ENCODE measurements around the gene PLEKHH1.
"Not testable (repeated sequence)": the region's sequence is repeated elsewhere in the genome, so short reads cannot be mapped to it uniquely, and the experiment has no call there.

The PLEKHH1 gene

GRCh38 chr14:67536087-67536486, 3.0 kb downstream of the PLEKHH1 start:
- DNase-seq, result no peak

GRCh38 chr14:67537736-67538135, 4.6 kb downstream of the PLEKHH1 start:
- no peak for DNase-seq

GRCh38 chr14:67538501-67538900, 5.4 kb downstream of the PLEKHH1 start:
- DNase-seq, result no peak

GRCh38 chr14:67539116-67539515, 6.0 kb downstream of the PLEKHH1 start:
- DNase-seq, result no peak

GRCh38 chr14:67541448-67542387, 8.6 kb downstream of the PLEKHH1 start:
- DNase-seq, result no peak

- not testable (repeated sequence) for DNase-seq
These were observed 9.5 kb downstream of the PLEKHH1 start for GRCh38 chr14:67542620-67543019.

GRCh38 chr14:67544590-67544989, 11.5 kb downstream of the PLEKHH1 start:
- no peak for DNase-seq

GRCh38 chr14:67547224-67547780, 14.2 kb downstream of the PLEKHH1 start:
- DNase-seq, result no peak

- no peak for DNase-seq
These were observed 16.6 kb downstream of the PLEKHH1 start for GRCh38 chr14:67549734-67550133.

GRCh38 chr14:67551123-67551522, 18.0 kb downstream of the PLEKHH1 start:
- DNase-seq, result no peak

- no peak for DNase-seq
These were observed 18.9 kb downstream of the PLEKHH1 start for GRCh38 chr14:67551940-67552339.

- no peak for DNase-seq
These were observed 20.5 kb downstream of the PLEKHH1 start for GRCh38 chr14:67553547-67553946.

GRCh38 chr14:67554341-67554740, 21.3 kb downstream of the PLEKHH1 start:
- DNase-seq, result no peak

GRCh38 chr14:67555518-67556090, 22.5 kb downstream of the PLEKHH1 start:
- DNase-seq, result no peak

- DNase-seq, result no peak
These were observed 23.6 kb downstream of the PLEKHH1 start for GRCh38 chr14:67556671-67557070.

GRCh38 chr14:67557118-67557517, 24.0 kb downstream of the PLEKHH1 start:
- no peak for DNase-seq

GRCh38 chr14:67557656-67558055, 24.6 kb downstream of the PLEKHH1 start:
- no peak for DNase-seq

GRCh38 chr14:67559639-67560038, 26.5 kb downstream of the PLEKHH1 start:
- DNase-seq, result no peak

GRCh38 chr14:67562025-67562775, 29.1 kb downstream of the PLEKHH1 start:
- no peak for DNase-seq

GRCh38 chr14:67562776-67563150, 29.7 kb downstream of the PLEKHH1 start:
- no peak for DNase-seq

GRCh38 chr14:67564236-67564635, 31.1 kb downstream of the PLEKHH1 start:
- no peak for DNase-seq

GRCh38 chr14:67566908-67567307, 33.8 kb downstream of the PLEKHH1 start:
- DNase-seq, result no peak

- DNase-seq, result no peak
These were observed 34.6 kb downstream of the PLEKHH1 start for GRCh38 chr14:67567654-67568053.

Measured in NCI-H1930 (cell line).